Fibroblast of pulmonary artery (primary cell): Measurements from ENCODE around the gene SEL1L.
A peak's percentile ranks its signal among the peaks of the same experiment; 100 is the strongest.
"Not testable (repeated sequence)": the region's sequence is repeated elsewhere in the genome, so short reads cannot be mapped to it uniquely, and the experiment has no call there.

Experiments used
- DNase-seq: peaks from one replicate; pipeline ENCODE4 v3.0.0-alpha.2; 2010; ENCODE audit warnings: low read depth
- H3K4me3 ChIP-seq: replicated peaks from 2 replicates; pipeline ENCODE4 v1.5.1; 2011; ENCODE audit warnings: low read depth, mild to moderate bottlenecking, control low read depth, low read length, moderate library complexity
- CTCF ChIP-seq: IDR thresholded peaks from 2 replicates; pipeline ENCODE4 v1.5.1; 2011; ENCODE audit warnings: mild to moderate bottlenecking, control low read depth, low read length, inconsistent platforms; ENCODE audit errors: missing control alignments

The SEL1L gene

GRCh38 chr14:81466854-81467253 lies 66.8 kb downstream of the SEL1L start:
- DNase-seq, result no peak
- no peak for TF ChIP-seq CTCF
- no peak overlapping the region for H3K4me3 ChIP-seq

- TF ChIP-seq CTCF, result no peak
- no peak overlapping the region for H3K4me3 ChIP-seq
- DNase-seq, result no peak
Measured at GRCh38 chr14:81465507-81466228, 68.0 kb downstream of the SEL1L start.

GRCh38 chr14:81465003-81465392 lies 68.7 kb downstream of the SEL1L start:
- not testable (repeated sequence) for DNase-seq
- H3K4me3 ChIP-seq, result peak overlapping the region; percentile 51

- peak; percentile 87 for TF ChIP-seq CTCF
- peak; percentile 71 for DNase-seq
Measured at GRCh38 chr14:81464253-81465002, 69.2 kb downstream of the SEL1L start.

GRCh38 chr14:81462356-81462755 lies 71.3 kb downstream of the SEL1L start:
- H3K4me3 ChIP-seq, DNase-seq: not testable (repeated sequence)

More at GRCh38 chr14:81464253-81465002, 69.2 kb downstream of the SEL1L start:
- H3K4me3 ChIP-seq, result peak overlapping the region; percentile 51

- no peak for DNase-seq
- no peak for TF ChIP-seq CTCF
Measured at GRCh38 chr14:81459912-81460311, 73.7 kb downstream of the SEL1L start.

GRCh38 chr14:81458352-81458751 lies 75.3 kb downstream of the SEL1L start:
- H3K4me3 ChIP-seq, result no peak overlapping the region
- TF ChIP-seq CTCF, result no peak
- DNase-seq, result no peak

More at GRCh38 chr14:81459912-81460311, 73.7 kb downstream of the SEL1L start:
- H3K4me3 ChIP-seq, result no peak overlapping the region

GRCh38 chr14:81455390-81455789 lies 78.3 kb downstream of the SEL1L start:
- no peak for TF ChIP-seq CTCF
- H3K4me3 ChIP-seq, result no peak overlapping the region
- DNase-seq, result no peak
